ENCODE measurements around the gene SORCS1. TPM values are rescaled to one million over a fixed set of nuclear protein-coding genes. Genes with fewer than 3 reads are reported as not detected.

The SORCS1 gene
- total RNA-seq, 4 donors from 2014 or later, result 0.16 to 0.68 (median 0.61) TPM

DNA sequence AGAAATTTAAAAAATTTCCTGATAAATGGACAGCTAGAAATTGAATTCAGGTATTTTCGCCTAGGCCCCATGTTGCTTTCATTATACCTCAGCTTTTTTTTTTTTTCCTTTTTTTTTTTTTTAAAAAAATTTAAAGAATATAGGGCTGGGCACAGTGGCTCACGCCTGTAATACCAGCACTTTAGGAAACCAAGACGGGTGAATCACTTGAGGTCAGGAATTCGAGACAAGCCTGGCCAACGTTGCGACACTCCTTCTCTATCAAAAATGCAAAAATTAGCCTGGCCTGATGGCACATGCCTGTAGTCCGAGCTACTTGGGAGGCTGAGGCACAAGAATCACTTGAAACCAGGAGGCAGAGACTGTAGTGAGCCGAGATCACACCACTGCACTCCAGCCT lies 334.0 kb downstream of the SORCS1 start:
- TF ChIP-seq, protein P1, sequence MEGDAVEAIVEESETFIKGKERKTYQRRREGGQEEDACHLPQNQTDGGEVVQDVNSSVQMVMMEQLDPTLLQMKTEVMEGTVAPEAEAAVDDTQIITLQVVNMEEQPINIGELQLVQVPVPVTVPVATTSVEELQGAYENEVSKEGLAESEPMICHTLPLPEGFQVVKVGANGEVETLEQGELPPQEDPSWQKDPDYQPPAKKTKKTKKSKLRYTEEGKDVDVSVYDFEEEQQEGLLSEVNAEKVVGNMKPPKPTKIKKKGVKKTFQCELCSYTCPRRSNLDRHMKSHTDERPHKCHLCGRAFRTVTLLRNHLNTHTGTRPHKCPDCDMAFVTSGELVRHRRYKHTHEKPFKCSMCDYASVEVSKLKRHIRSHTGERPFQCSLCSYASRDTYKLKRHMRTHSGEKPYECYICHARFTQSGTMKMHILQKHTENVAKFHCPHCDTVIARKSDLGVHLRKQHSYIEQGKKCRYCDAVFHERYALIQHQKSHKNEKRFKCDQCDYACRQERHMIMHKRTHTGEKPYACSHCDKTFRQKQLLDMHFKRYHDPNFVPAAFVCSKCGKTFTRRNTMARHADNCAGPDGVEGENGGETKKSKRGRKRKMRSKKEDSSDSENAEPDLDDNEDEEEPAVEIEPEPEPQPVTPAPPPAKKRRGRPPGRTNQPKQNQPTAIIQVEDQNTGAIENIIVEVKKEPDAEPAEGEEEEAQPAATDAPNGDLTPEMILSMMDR (IDR thresholded peaks at IDR 0.05; ENCODE audit: low read depth), result no peak

DNA sequence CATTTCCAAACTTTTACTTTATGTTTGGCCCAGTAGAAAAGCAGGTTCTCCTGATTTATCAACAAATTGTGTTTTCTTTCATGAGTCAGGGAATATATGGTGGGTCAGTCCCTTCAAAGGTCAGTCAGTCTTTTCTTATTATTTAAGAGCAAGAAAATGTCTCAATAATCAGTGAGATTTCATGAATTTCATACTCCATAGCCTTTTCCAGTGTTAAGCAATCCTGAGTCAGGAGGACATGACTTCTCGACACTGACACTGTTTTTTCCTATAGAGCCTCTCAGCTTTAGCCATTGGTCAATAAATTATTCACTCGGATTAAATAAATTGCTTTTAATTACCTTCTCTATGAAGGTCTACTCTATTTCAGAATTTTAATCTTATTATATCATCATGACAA lies 334.5 kb downstream of the SORCS1 start:
- TF ChIP-seq, protein P1 (IDR thresholded peaks at IDR 0.05; ENCODE audit: low read depth), result no peak

DNA sequence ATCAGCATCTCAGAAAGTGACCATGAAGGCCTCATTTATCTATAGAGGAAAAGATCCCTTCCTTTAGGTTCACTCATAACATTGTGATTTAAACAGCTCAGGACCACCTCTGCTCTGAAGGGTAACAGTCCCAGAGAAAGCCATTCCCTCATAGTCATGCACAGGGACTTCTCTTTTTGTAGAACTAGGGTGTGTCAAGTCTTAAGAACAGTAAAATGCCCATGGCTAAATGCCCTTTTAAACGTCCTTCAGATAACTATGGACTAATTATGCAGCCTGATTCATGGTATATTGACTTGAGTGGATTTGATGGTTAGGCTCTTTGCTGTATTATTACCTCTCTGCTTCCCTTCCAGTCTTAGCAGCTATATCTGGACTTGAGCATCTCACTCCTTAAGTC lies 337.8 kb downstream of the SORCS1 start:
- TF ChIP-seq, protein P1 (IDR thresholded peaks at IDR 0.05; ENCODE audit: low read depth), result no peak

DNA sequence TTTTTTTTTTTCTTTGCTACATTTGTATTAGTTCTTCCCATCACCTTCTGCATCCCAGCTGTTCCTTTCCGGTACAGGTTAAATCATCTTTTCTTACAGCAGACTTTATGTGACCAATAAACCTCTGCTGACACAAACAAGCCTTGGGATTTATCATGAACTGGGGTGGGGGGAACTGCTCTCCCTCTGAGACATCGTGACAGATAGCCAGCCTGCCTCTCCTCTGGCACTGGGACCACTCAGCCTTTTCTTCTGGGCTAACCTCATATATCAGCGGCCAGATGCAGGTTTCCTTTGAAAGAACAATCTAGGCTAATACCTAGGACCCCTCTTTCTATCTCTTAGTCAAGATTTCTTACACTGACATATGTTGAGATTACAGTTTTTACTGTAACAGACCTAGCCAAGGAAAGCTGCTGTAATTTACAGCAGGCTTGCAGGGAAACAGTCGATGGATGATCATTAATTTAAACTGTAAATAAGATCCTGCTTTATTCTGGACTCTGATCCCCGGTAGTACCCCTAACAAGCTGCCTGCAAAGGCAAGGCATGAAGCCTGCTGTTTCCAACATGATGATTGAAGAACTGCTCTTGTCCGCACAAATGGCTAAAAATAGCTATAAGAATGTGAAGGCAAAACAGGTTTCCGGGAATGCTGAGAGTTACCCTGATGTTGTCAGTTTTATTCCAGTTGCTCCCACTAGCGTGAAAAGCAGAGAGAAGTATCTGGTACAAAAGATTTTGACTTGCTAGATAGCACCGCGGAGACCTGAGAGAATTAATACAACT lies 338.7 kb downstream of the SORCS1 start:
- TF ChIP-seq, protein P1 (IDR thresholded peaks at IDR 0.05; ENCODE audit: low read depth), result no peak

DNA sequence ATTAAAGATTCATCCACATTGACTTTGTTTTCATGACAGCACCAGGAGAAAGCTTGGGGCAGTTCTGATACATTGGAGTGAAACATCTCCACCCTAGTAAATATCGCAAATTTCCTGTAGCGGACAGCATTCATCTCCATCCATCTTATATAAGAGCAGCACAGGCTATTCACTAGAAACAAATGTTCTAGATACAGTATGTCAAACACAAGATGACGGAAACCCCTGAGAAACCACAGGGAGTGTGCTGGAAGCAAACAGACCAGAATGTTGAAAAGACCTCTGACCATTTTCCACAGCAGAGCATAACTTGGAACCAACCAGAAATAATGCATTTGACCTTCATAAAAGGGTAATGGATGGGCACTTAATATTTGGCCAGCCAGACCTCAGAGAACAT lies 343.9 kb downstream of the SORCS1 start:
- TF ChIP-seq, protein P1 (IDR thresholded peaks at IDR 0.05; ENCODE audit: low read depth), result no peak

DNA sequence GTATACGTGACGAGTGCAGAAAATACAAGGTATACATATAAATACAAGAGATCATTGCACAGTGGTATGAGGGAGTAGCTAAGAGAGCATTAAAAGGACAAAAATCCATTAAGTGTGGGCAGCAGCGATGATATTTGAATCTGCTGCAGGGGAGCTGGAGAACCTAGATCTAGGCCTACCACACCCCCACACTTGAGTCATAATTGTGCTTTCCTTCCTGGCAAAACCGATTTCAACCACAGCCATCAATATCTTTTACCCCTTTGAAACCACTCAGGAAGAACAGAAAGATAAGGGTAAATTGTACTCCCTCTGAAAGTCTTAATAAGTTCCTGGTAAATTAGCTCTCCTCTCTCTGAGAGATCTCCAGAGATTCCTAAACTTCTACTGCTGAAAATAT lies 345.0 kb downstream of the SORCS1 start:
- TF ChIP-seq, protein P1 (IDR thresholded peaks at IDR 0.05; ENCODE audit: low read depth), result no peak

DNA sequence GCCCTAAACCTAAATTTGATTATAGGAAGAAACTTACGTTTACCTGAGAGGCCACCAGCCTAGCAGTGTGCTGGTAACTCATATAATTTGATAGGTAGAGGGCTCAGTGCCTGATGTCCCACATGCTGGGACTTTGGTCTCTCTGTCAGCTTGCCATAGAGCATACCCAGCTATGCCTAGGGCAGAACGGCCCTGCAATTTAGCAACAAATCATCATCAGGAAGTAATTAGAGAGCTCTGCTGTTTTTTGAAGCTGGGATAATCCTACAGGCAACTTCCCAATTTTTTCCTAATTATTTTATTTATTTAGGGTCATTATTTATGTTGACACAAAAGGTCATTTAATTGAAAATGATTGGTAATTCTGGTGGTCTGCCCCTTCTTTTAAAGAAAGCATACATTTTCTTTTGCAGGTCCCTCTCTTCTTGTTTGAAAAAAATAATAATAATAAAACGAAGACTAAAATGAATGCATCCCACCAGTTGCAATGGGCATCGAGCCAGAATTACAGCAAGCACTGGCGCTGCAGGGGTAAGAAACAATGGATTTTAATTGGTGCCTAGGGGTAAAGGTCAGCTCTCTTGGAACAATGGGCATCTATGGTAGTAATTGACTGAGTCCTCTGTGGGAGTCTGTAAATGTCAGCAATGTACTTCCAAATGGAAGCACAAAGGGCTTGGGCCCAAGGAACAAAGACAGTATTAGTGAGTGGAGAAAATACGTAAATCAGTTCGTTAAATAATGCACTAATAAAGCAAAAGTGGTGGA lies 348.0 kb downstream of the SORCS1 start:
- TF ChIP-seq, protein P1 (IDR thresholded peaks at IDR 0.05; ENCODE audit: low read depth), result no peak
